Stimulated activated CD8-positive, alpha-beta memory T cell treated with anti-CD3 and anti-CD28 coated beads, Interleukin-4, amount 100 ng/mL, for 4 hours (primary cell): ENCODE measurements around the gene THOC6.

Experiments used
- DNase-seq, 2 donors: peaks; one replicate each; pipeline ENCODE4 v3.0.0-alpha.2; 2020; ENCODE audit warnings: low read depth in 2 of 2, low spot score in 1 of 2

Gene THOC6

DNA sequence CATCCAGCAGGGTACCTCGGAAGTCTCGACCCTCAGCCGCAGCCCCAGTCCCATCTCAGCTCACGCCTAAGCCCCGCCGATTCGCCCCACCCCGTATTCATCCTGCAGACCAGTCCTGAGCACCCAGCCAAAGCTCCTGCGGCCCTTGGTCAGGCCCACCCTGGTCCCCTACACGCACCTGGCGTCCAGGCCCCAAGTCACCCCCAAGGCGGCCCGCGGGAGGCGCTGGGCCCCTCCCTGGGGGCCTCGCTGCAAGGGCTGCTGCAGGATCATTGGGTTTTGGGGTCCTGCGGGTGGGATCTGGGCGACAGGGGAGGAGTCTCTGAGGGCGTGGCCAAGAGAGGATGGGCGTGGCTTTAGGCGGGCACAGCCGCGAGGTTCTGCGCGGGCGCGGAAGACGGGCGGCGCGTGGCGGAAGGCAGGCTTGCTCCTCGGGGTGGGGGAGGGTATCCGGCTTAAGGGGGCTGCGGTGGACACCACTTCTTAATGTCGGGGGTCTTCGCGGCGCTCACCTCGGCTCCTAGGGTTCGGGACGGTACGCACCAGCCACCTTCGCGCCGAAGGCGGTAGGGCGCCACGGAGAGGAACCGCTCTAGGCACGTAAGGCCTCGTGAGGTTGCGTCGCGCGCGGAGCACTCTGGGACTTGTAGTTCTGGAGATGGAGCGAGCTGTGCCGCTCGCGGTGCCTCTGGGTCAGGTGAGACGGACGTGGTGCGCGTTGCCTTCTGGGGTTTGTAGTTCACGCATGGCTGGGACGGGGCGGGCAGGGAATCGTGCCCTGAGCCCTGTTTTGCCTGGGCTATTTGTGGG lies at the start of gene THOC6, which contains the start of gene HCFC1R1:
Gene THOC6, plus strand, starts transcription at position 367 of the 810 bp plus-strand sequence. Its CDS starts 292 bp downstream, at position 659.
Gene HCFC1R1, minus strand, starts transcription at position 274 of the 810 bp plus-strand sequence. Its CDS starts 1 bp downstream, at position 273.
- peak; percentile 89 to 90 for DNase-seq

DNA sequence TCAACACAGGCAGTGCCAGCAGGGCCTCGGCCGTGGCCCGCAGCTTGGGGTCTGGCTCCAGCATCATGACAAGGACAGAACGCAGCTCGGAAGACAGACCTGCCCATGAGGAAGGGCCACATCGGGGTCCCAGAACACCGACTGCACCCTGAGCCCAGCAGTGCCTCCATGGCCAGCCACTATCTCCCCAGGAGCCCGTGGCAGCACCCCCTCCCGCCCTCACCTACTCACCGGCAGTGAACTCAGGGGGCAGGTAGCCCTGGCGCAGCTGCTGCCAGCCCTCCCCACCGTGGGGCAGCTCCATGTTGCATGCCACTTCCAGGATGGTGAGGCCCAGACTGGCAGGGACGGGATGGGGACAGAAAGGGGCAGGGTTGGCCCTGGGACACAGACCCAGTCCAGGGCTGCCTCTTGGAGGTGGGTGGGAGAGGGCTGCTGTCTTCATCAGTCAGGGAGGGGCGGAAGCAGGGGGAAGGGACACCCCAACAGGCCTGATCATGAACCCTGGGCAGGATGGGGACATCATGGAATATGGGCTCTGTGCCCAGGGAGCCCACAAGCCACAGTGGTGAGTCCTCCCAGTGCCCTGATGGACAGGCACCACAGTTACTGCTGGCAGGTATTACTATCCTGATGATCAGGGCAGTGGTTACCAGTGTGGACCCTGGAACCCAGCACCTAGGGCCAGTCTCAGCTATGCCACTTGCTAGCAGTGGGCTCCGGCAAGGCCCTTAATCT lies 49.3 kb upstream of the THOC6 start:
- no peak for DNase-seq

DNA sequence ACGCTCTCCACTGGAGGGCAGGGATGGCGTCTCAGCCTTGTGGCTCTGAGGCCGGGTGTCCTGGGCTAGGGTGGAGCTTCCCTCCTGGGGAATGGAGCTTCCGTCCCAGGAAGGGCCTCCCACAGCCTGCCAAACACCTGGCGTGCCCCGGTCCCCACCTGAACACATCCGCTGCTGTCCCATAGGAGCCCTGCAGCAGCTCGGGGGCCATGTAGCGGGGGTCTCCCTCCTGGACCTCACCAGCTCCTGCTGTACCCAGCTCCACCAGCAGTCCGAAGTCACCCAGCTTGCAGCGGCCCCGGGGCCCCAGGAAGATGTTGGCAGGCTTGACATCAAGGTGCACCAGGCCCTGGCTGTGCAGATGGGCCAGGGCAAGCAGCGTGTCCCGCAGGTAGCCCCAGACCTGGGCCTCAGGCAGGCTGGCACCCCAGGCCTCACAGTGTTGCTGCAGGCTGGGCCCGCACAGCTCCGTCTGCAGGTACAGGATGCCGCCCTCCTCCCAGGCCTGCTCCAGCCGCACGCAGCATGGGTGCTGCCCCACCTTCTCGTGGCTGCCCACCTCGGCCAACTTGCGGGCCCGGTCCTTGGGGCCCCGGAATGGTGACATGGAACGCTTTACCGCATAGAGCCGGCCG lies 48.6 kb upstream of the THOC6 start:
- DNase-seq, result no peak

DNA sequence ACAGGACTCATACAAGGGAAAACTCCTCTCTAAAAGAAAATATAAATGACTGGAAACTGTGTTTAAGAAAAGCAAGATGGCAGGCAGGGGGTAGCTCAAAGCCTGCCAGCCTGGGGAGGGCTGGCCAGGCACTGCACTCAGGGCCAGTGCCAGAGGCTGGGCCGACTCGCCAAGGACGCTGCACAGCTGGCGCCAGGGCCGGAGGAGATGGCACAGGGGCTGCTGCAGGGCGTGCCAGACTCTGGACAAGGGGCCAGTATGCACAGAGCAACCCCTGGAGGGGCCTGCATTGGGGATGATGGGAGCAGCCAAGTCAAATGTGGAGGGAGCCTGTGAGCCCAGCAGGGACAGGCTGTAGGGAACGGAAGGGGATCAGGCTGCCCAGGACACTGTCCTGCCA lies 47.6 kb upstream of the THOC6 start:
- no peak for DNase-seq

DNA sequence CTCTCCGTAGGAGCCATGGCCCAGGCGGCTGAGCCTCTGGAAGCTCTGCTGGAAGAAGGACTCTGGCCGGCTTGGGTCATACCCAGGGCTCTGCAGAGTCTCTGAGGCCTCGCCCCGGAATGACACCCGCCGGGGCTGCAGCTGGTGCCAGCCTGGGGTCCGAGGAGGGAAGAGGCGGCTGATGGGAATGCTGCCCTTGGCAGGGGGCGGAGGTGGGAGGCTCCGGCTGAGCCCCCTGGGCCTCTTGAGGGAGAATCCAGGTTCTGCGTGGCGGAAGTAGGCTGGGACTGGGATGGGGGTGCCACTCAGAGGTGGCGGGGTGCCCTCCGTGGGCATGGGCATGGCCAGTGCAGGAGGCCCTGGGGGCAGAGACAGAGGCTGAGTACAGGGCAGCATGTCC lies 47.2 kb upstream of the THOC6 start:
- DNase-seq, result no peak

DNA sequence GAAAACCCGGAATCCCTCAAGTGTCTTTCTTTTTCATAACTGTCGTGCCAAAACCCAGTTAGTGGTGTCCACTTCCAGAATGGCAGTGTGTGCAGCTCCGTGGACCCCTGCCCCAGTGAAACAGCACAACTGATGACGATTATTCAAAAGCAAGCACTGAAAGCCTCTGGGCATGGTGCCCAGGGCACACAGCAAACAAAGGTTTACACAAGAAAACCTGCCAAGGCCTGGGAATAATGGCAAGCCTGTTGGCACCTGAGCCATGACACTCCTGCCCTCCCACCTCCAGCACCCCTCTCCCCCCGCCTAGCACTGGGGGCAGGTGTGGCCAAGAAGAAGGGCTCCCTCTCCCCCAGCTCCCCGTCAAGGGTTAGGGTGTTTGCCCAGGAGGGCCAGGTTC lies 46.4 kb upstream of the THOC6 start:
- no peak for DNase-seq

DNA sequence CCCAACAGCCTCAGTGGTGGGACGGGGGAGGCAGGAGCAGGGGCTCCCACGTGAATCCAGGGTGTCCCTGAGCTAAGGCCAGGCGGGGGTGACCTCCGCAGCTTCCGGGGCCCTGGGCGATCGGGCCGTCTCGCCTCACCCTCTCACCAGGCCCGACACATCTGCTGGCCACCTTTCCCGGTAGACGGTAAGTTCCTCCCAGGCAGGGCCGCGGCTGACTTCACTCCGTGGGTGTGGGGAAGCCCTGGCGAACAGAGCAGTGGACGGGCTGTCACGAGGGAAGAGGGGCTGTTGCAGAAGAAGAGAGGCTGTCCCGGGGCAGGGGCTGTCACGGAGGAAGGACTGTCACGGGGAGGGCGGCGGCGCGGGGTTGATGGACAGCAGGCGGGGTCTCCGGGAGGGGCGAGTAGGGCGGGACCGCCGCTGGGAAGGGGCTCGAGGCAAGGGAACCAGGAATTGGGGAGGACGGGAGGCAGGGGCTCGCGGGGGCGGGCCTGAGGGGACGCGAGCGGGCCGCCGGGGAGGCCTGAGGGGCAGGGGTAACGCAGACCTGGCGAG lies 44.1 kb upstream of the THOC6 start:
- DNase-seq, result no peak

DNA sequence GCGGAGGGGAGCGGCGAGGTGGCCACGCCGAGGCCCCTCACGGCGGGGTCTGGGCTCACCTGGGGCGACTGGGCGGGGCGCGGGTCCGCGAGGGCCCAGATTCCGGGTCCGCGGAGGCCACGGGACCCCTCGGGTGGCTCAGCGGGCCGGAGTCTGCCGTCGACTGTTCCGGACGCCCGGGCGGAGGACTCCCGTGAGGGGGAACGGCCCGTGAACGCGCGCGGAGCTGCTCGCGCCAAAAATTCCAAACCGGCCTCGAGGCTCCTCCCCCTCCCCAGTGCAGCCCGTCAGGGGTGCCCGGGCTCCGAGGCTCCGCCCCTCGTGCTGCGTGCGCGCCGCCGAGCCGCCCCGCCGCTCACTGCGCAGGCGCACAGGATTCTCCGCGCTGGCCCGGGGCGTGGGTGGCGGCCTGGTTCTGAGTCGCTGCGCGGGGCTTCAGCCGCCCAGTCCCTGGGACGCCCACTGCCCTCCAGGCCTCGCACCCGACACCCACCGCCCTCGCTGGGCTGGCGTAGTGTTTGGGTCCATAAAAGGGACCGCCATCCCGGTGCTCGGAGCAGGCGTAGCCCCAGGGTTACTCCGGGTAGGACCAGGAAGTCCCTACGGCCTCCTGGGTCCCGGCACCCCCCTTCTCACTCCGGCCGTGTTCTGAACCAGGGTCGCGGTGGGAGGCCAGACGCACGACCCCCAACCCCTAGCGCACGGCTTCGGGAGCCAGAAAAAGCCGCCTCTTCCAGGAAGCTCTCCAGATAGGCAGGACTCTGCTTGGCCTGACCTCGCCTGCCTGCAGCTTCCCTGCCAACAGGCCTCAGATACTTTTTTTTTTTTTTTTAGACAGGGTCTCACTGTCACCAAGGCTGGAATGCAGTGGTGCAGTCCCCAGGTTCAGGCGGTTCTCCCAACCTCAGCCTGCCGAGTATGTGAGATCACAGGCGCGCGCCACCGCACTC lies 43.3 kb upstream of the THOC6 start, which contains the start of gene PKMYT1:
Gene PKMYT1, minus strand, starts transcription at position 220 of the 950 bp plus-strand sequence. CDS start 789 bp downstream, outside the sequence.
- DNase-seq, result peak; percentile 85 to 86

DNA sequence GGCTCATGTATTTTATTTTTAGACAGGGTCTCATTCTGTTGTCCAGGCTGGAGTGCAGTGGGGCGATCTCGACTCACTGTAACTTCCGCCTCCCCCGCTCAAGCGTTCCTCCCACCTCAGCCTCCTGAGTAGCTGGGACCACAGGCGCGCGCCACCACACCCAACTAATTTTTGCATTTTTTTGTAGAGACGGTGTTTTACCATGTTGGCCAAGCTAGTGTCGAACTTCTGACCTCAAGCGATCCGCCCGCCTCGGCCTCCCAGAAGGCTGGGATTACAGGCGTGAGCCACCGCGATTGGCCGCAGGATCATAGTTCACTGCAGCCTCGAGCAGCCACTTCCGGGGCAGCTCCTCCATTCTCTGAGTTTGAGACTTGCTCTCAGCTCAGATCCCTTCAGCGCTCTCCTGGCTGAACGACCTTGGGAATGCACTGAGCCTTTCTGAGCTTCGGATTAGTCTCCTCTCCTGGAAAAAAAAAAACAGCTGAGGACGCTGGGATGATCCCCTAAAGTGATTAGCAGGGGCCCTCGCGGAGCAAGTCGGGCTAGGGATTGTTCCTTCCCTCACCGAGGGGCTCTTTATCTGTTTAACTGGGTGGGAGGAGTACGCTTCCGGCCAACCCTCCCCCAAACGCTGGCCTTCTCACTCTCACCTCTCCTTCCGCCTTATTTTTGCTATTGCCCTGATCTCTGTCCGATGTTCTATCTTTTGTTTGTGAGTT lies 42.5 kb upstream of the THOC6 start:
- no peak for DNase-seq

DNA sequence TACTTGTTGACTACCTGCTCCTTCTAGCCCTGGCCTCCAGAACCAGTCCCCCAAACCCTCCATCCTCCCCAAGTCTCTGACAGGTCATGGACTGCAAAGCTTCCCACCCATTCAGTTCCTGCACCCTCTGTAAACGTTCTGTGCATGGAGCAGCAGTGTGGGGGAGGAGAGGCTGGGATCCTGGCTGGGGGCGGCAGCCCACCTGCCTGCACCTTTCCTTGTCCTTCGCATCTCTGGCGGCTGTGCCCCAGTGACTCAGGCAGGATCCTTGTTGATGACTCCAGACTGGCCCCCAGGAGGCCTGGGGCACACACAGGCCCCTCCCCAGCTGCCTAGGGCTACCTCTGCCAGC lies 42.0 kb upstream of the THOC6 start:
- no peak for DNase-seq

DNA sequence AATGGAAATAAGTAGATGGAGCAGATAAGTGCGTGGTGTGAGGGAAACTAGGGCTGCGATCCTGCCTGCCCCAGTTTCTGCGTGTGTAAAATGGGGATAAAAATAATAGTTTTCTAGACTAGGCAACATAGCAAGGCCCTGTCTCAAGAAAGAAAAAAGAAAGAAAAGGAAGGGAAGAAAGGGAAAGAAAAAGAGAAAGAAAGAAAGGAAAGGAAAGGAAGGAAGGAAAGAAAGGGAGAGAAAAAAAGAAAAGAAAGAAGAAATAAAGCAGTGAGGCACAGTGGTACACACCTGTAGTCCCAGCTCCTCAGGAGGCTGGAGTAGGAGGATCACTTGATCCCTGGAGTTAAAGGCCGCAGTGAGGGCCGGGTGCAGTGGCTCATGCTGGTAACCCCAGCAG lies 41.4 kb upstream of the THOC6 start:
- no peak for DNase-seq

DNA sequence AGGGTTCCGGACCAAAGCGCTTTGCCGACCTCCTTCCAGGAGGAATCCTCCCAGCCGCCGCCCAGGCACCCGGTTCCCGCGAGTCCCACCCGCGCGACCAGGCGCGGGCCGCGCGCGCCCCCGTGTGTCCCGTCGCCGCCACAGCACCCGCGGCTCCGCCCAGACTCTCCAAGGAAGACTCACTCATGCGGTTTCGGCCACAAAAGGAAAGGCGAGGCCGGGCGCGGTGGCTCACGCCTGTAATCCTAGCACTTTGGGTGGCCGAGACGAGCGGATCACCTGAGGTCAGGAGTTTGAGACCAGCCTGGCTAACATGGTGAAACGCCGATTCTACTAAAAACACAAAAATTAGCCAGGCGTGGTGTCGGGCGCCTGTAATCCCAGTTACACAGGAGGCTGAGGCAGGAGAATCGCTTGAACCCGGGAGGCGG lies 40.1 kb upstream of the THOC6 start:
- DNase-seq, result peak in 1 of 2 donors; percentile 35

DNA sequence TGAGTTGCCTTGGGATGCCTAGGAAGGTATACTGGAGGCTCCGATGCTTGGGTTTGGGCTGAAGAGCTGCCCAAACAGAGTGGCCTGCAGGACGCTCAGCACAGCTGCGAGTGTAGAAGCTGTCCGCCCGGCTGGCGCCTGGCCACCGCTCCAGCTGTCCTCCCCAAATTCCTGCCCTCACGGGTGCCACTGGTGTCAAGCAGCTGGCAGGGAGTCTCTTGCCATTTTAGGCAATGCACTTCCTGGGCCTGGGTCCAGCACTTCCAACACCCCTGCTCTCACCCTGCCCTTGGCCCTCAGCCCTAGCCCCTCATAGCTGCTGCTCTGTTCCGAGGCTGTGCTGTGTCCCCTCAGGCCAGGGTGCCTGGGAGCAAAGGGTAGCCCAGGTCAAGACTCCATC lies 38.4 kb upstream of the THOC6 start:
- DNase-seq, result no peak

DNA sequence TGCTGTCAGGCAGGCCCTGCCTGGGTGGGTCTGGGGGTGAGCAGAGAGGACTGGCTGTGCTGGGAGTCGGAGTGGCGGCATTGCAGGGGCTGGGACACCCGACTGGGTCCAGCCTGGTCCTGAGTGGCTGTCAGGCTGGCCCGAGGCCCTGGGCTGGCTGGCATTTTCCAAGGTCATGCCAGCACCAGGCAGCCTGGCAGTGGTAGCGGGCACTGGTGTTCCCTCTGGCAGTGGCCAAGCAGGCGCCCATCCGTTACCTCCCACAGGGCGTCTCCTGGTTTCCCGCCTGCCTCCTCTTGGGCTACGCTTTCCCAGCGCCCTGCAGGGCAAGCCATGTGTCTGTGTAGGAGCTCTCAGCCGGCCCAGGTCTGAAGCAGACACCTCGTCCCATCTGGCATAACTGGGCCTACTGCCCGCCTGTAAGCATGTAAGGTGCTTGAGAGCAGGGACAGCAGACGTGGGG lies 37.9 kb upstream of the THOC6 start:
- no peak for DNase-seq

DNA sequence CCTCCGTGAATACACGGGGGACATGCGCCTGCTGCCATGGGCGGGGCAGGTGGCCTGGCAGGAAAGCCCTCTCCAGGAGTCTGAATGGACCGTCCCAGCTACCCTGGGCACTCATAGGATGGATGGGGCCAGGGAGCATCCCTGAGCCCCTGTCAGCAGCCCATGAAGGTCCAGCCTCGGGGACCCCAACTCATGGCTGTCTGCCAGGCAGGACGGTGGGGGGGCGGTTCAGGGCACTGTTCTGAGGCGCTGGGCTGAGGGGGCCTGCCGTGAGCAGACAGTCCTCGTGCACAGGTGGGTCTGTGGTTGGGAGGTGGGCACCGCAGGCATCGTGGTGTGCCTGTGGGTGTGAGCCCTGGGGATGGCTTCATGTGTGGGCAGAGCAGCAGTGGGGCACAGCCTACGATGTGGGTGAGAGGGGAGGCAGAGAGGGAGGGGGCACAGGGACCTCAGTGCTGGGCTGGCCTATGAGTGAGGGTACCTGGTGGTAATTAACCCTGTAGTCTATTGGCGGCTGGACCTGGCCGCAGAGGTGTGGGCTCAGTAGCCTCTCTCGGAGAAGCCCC lies 37.1 kb upstream of the THOC6 start:
- DNase-seq, result no peak

DNA sequence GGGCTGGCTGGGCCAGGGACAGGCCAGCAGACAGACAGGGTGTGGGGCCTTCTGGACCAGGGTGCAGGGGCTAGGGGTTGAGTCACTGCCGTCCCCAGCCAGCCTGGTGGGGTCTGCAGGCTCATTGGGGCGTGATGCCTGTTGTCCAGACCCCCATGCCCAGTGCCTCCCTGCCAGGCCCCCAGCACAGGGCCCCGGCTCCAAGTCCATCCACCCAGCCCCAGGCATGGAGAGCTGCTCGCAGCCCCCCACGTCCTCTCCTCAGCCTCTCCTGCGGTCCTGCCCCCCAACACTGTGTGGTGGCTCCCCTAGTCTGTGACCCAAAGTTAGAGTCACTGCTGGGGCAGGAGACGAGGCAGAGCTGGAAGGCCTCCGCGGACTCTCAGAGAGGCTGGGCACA lies 36.5 kb upstream of the THOC6 start:
- no peak for DNase-seq

DNA sequence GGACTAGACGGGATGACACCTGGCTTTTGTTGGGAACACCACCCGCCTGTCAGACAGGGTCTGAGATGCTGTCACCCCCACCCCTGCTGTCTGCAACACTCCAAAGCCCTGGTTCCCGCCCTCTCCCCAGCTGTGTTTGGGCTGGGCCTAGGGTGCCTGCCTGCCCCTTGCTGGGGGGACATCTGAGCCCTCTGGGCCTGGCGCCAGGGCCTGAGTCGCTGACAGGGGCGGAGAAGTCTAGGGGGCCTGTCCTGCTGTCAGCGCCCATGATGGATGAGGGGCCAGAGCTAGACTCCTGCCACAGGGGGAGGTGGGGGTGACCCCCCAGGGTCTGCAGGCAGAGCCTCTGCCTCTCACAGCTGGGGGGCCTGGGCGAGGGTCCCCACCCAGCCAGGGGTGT lies 36.0 kb upstream of the THOC6 start:
- no peak for DNase-seq

DNA sequence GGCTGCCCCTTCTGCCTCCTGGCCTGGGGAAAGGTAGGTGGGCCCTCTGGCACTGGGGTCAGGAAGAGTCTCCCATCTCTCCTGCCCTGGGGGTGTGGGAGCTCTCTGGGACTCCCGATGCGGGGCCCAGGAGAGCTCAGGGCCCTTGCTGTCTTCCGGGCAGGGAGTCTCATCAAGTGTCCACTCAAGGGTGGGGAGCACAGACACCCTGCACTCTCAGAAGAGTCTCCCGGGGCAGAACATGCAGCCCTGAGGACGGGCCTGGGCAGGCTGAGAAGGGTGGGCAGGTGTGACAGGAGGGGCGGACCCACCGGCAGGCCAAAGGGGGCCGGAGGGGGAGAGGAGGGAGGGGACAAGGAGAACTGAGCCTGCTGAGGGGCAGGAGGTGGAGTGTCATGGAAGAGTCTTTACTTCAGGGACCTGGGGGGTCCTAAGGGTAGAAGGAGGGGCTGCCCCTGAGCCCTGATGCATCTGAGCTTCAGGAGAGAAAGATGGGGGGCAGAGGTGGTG lies 35.2 kb upstream of the THOC6 start:
- DNase-seq, result no peak

DNA sequence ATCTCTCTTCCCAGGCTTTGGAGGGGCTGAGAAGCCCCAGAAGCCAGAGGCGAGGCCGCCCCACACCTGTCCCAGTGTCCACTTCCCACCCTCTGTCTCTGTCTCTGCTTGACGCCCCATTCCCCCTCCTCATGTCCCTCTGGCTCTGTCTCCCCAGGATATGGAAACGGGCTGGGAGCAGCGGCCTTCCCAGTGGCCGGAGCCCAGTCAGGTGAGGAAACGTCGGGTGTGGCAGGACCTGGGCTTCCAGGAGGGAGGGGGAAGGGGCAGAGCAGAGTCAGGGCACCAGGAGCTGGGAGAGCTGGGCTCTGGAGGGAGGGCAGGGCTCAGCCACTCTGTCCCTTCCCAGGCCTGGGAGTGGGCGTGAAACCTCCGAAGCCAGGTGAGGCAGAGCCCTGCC lies 32.9 kb upstream of the THOC6 start:
- DNase-seq, result no peak
